HTERT RPE-1 (cell line): ENCODE measurements around the gene LRRC71.
"Not testable (repeated sequence)": the region's sequence is repeated elsewhere in the genome, so short reads cannot be mapped to it uniquely, and the experiment has no call there.

Source experiments
- in situ Hi-C: fragments of 300-500 bp; cut with MboI; formaldehyde crosslinking; loops from 4 replicates; pipeline ENCODE4 v1.14.3; 2020; ENCODE audit warnings: low sequenced_read_pairs

Gene LRRC71

GRCh38 chr1:156926695-156927094 lies 6.3 kb downstream of the LRRC71 start:
- in situ Hi-C loops = not testable (repeated sequence)

GRCh38 chr1:156927215-156928042 lies 7.0 kb downstream of the LRRC71 start:
- in situ Hi-C loops = no loop called here

GRCh38 chr1:156928043-156928602 lies 7.7 kb downstream of the LRRC71 start:
- in situ Hi-C loops = no loop called here

GRCh38 chr1:156929596-156930238 lies 9.3 kb downstream of the LRRC71 start:
- in situ Hi-C loops = no loop called here

GRCh38 chr1:156930483-156930882 lies 10.1 kb downstream of the LRRC71 start:
- in situ Hi-C loops = no loop called here

GRCh38 chr1:156931211-156931952 lies 10.9 kb downstream of the LRRC71 start:
- in situ Hi-C loops = no loop called here

- in situ Hi-C loops = no loop called here
Observed at GRCh38 chr1:156931974-156932710, 11.7 kb downstream of the LRRC71 start.

- in situ Hi-C loops = no loop called here
Observed at GRCh38 chr1:156933136-156933535, 12.7 kb downstream of the LRRC71 start.

GRCh38 chr1:156935505-156936128 lies 15.2 kb downstream of the LRRC71 start:
- in situ Hi-C loops = no loop called here

- in situ Hi-C loops = no loop called here
Observed at GRCh38 chr1:156936191-156936590, 15.8 kb downstream of the LRRC71 start.

GRCh38 chr1:156936721-156937220 lies 16.3 kb downstream of the LRRC71 start:
- in situ Hi-C loops = no loop called here

GRCh38 chr1:156937883-156938282 lies 17.5 kb downstream of the LRRC71 start:
- in situ Hi-C loops = no loop called here

GRCh38 chr1:156938813-156939212 lies 18.4 kb downstream of the LRRC71 start:
- in situ Hi-C loops = no loop called here

GRCh38 chr1:156939786-156940334 lies 19.4 kb downstream of the LRRC71 start:
- in situ Hi-C loops = no loop called here

GRCh38 chr1:156941675-156942074 lies 21.2 kb downstream of the LRRC71 start:
- in situ Hi-C loops = no loop called here

GRCh38 chr1:156942176-156942575 lies 21.7 kb downstream of the LRRC71 start:
- in situ Hi-C loops = no loop called here

- in situ Hi-C loops = no loop called here
Observed at GRCh38 chr1:156942576-156942975, 22.1 kb downstream of the LRRC71 start.

GRCh38 chr1:156943756-156944155 lies 23.3 kb downstream of the LRRC71 start:
- in situ Hi-C loops = no loop called here

- in situ Hi-C loops = no loop called here
Observed at GRCh38 chr1:156944268-156944667, 23.8 kb downstream of the LRRC71 start.

GRCh38 chr1:156944848-156945247 lies 24.4 kb downstream of the LRRC71 start:
- in situ Hi-C loops = no loop called here
